Neuron (in vitro differentiated cells): Measurements from ENCODE around the gene STIP1.

Experiments
- H2AFZ ChIP-seq: one replicate; pipeline ENCODE4 v1.6.1; 2013; ENCODE audit warnings: low read depth, mild to moderate bottlenecking, inconsistent platforms, low read length, moderate library complexity
- H3K27me3 ChIP-seq: one replicate; pipeline ENCODE4 v1.6.1; 2013; ENCODE audit warnings: low read length; ENCODE audit not compliant: insufficient read depth
- H3K36me3 ChIP-seq: one replicate; pipeline ENCODE4 v1.6.1; 2013; ENCODE audit warnings: low read length; ENCODE audit not compliant: insufficient read depth
- H3K4me1 ChIP-seq: one replicate; pipeline ENCODE4 v1.6.1; 2013; ENCODE audit warnings: low read length; ENCODE audit not compliant: insufficient read depth
- H3K4me3 ChIP-seq: 2 replicates; pipeline ENCODE4 v1.5.1; 2013; ENCODE audit warnings: mild to moderate bottlenecking, low read length, moderate library complexity
- H3K9me3 ChIP-seq: one replicate; pipeline ENCODE4 v1.6.1; 2013; ENCODE audit warnings: low read length

The STIP1 gene

GRCh38 chr11:64225608-64226506 lies 39.9 kb downstream of the STIP1 start, which contains the start of the genes NUDT22 and TRPT1:
TSS of gene NUDT22 (plus strand) at chr11:64226274. CDS start at chr11:64226653, 379 bp downstream.
TSS of gene TRPT1 (minus strand) at chr11:64226186. CDS start at chr11:64225860, 326 bp downstream.
- H3K4me1 ChIP-seq: peaks cover 32% of the 10 kb centered on the region
- peaks cover 17% of the 10 kb centered on the region for H3K36me3 ChIP-seq
- peak within 1 kb of the TSS; percentile 50 for H2AFZ ChIP-seq
- H3K9me3 ChIP-seq: no peaks in the 10 kb centered on the region
- H3K27me3 ChIP-seq: no peaks in the 10 kb centered on the region
- H3K4me3 ChIP-seq: peak within 1 kb of the TSS; percentile 71

GRCh38 chr11:64226507-64227051 lies 40.6 kb downstream of the STIP1 start:
- Histone ChIP-seq H3K4me1 (peaks cover 37% of the 10 kb centered on the region), H3K4me3 (peak overlapping the region; percentile 71), H3K27me3 (no peaks in the 10 kb centered on the region), H3K36me3 (peaks cover 17% of the 10 kb centered on the region), H2AFZ (peak overlapping the region; percentile 50), H3K9me3 (no peaks in the 10 kb centered on the region)

- no peak overlapping the region for H2AFZ ChIP-seq
- H3K36me3 ChIP-seq: peaks cover 17% of the 10 kb centered on the region
- H3K27me3 ChIP-seq: no peaks in the 10 kb centered on the region
- no peak overlapping the region for H3K4me3 ChIP-seq
- no peaks in the 10 kb centered on the region for H3K9me3 ChIP-seq
- H3K4me1 ChIP-seq: peaks cover 37% of the 10 kb centered on the region
Observed at GRCh38 chr11:64227405-64227956, 41.5 kb downstream of the STIP1 start.

GRCh38 chr11:64229090-64229743 lies 43.2 kb downstream of the STIP1 start:
- peaks cover 5% of the 10 kb centered on the region for H3K36me3 ChIP-seq
- no peaks in the 10 kb centered on the region for H3K9me3 ChIP-seq
- peaks cover 37% of the 10 kb centered on the region for H3K4me1 ChIP-seq
- peak overlapping the region; percentile 58 for H2AFZ ChIP-seq
- H3K4me3 ChIP-seq: peak overlapping the region; percentile 70
- no peaks in the 10 kb centered on the region for H3K27me3 ChIP-seq

- Histone ChIP-seq H3K9me3 (no peaks in the 10 kb centered on the region), H3K4me3 (peak overlapping the region; percentile 70), H3K4me1 (peaks cover 36% of the 10 kb centered on the region), H2AFZ (peak overlapping the region; percentile 58), H3K27me3 (no peaks in the 10 kb centered on the region), H3K36me3 (no peaks in the 10 kb centered on the region)
Observed at GRCh38 chr11:64229744-64230170, 43.8 kb downstream of the STIP1 start.

GRCh38 chr11:64230171-64230984 lies 44.4 kb downstream of the STIP1 start, which contains the start of gene DNAJC4:
TSS of gene DNAJC4 (plus strand) at chr11:64230548. CDS start at chr11:64230855, 307 bp downstream.
- Histone ChIP-seq H3K27me3 (no peaks in the 10 kb centered on the region), H3K9me3 (no peaks in the 10 kb centered on the region), H3K36me3 (no peaks in the 10 kb centered on the region), H3K4me1 (peaks cover 30% of the 10 kb centered on the region), H3K4me3 (peak within 1 kb of the TSS; percentile 70), H2AFZ (peak within 1 kb of the TSS; percentile 58)

- H3K4me3 ChIP-seq: peak overlapping the region; percentile 70
Observed at GRCh38 chr11:64230985-64231365, 45.0 kb downstream of the STIP1 start.

GRCh38 chr11:64231546-64231945 lies 45.6 kb downstream of the STIP1 start:
- no peaks in the 10 kb centered on the region for H3K36me3 ChIP-seq
- H3K27me3 ChIP-seq: no peaks in the 10 kb centered on the region
- H3K9me3 ChIP-seq: no peaks in the 10 kb centered on the region
- H3K4me1 ChIP-seq: peaks cover 27% of the 10 kb centered on the region
- H2AFZ ChIP-seq: no peak overlapping the region
- H3K4me3 ChIP-seq: no peak overlapping the region

More at GRCh38 chr11:64230985-64231365, 45.0 kb downstream of the STIP1 start:
- H3K36me3 ChIP-seq: no peaks in the 10 kb centered on the region
- no peaks in the 10 kb centered on the region for H3K9me3 ChIP-seq
- peak overlapping the region; percentile 58 for H2AFZ ChIP-seq
- H3K27me3 ChIP-seq: no peaks in the 10 kb centered on the region
- peaks cover 28% of the 10 kb centered on the region for H3K4me1 ChIP-seq

GRCh38 chr11:64232182-64232966 lies 46.4 kb downstream of the STIP1 start:
- no peaks in the 10 kb centered on the region for H3K36me3 ChIP-seq
- no peak overlapping the region for H3K4me3 ChIP-seq
- H2AFZ ChIP-seq: no peak overlapping the region
- H3K27me3 ChIP-seq: no peaks in the 10 kb centered on the region
- H3K4me1 ChIP-seq: peaks cover 19% of the 10 kb centered on the region
- no peaks in the 10 kb centered on the region for H3K9me3 ChIP-seq

GRCh38 chr11:64232967-64233315 lies 47.0 kb downstream of the STIP1 start:
- no peak overlapping the region for H3K4me3 ChIP-seq
- no peak overlapping the region for H2AFZ ChIP-seq
- no peaks in the 10 kb centered on the region for H3K9me3 ChIP-seq
- peaks cover 16% of the 10 kb centered on the region for H3K4me1 ChIP-seq
- no peaks in the 10 kb centered on the region for H3K27me3 ChIP-seq
- no peaks in the 10 kb centered on the region for H3K36me3 ChIP-seq

- Histone ChIP-seq H3K36me3 (no peaks in the 10 kb centered on the region), H2AFZ (no peak within 1 kb of the TSS), H3K4me1 (peaks cover 15% of the 10 kb centered on the region), H3K4me3 (no peak within 1 kb of the TSS), H3K9me3 (no peaks in the 10 kb centered on the region), H3K27me3 (no peaks in the 10 kb centered on the region)
Observed at GRCh38 chr11:64233913-64234586, 48.1 kb downstream of the STIP1 start, which contains the start of gene VEGFB. TSS of gene VEGFB (plus strand) at chr11:64234584. CDS start at chr11:64234834, 250 bp downstream.
